Panc1 (cell line): ENCODE measurements around the gene GRID1. TPM values are rescaled to one million over a fixed set of nuclear protein-coding genes. Genes with fewer than 3 reads are reported as not detected.

Experiments
- ATAC-seq: fragments of 200-7000 bp; cut with Tn5 transposase; 2 replicates; pipeline ENCODE4 v1.9.1; 2020; ENCODE audit warnings: mild to moderate bottlenecking, moderate library complexity
- BruUV-seq: library from RNA; stranded (reverse); fragments of 400-500 nt; replicated peaks from 2 replicates; lab custom pipeline; 2021; lab: Mats Ljungman, UMichigan
- CTCF ChIA-PET: fragments of 300-600 bp; sonication (Branson Sonifier 250); formaldehyde crosslinking; loops from one replicate; lab custom pipeline; 2022; ENCODE audit warnings: antibody characterized with exemption; lab: Charles Lee
- POLR2A ChIA-PET: fragments of 300-600 bp; sonication (Branson Sonifier 250); formaldehyde crosslinking; loops from one replicate; lab custom pipeline; 2022; ENCODE audit warnings: antibody characterized with exemption; lab: Charles Lee
- DNase-seq: peaks from one replicate; pipeline ENCODE4 v3.0.0-alpha.2; 2010; ENCODE audit warnings: low read depth, low spot score
- H3K27ac ChIP-seq: 2 replicates; pipeline ENCODE4 v1.5.1; 2011; ENCODE audit warnings: mild to moderate bottlenecking, low read length, inconsistent platforms
- H3K27me3 ChIP-seq: fragments of 200-500 bp; sonication (Bioruptor generic); 2 replicates; pipeline ENCODE4 v1.6.0; 2014; ENCODE audit warnings: low read length, inconsistent platforms; ENCODE audit not compliant: control insufficient read depth, insufficient read depth
- H3K36me3 ChIP-seq: fragments of 200-500 bp; sonication (Bioruptor generic); 2 replicates; pipeline ENCODE4 v1.5.1; 2014; ENCODE audit warnings: inconsistent platforms, mild to moderate bottlenecking, low read length, moderate library complexity; ENCODE audit not compliant: control insufficient read depth, insufficient read depth
- H3K4me1 ChIP-seq: 2 replicates; pipeline ENCODE4 v1.5.1; 2011; ENCODE audit warnings: inconsistent platforms, mild to moderate bottlenecking, low read length, moderate library complexity; ENCODE audit not compliant: control insufficient read depth, insufficient read depth
- H3K4me3 ChIP-seq, 2 experiments: 2 replicates each; pipeline ENCODE4 v1.5.1; 2011 to 2012; ENCODE audit warnings: low read depth in 2 of 2, low read length in 2 of 2, mild to moderate bottlenecking in 2 of 2, inconsistent platforms in 1 of 2, moderate library complexity in 1 of 2
- H3K9me3 ChIP-seq: fragments of 200-500 bp; sonication (Bioruptor generic); 2 replicates; pipeline ENCODE4 v1.5.1; 2014; ENCODE audit warnings: low read depth, mild to moderate bottlenecking, inconsistent platforms, low read length, moderate library complexity; ENCODE audit not compliant: control insufficient read depth, insufficient read depth
- POLR2AphosphoS5 ChIP-seq: IDR thresholded peaks from 2 replicates; pipeline ENCODE4 v1.6.1; 2012; ENCODE audit warnings: mild to moderate bottlenecking, low read depth, low read length, moderate library complexity
- SIN3A ChIP-seq: IDR thresholded peaks from 2 replicates; pipeline ENCODE4 v1.6.1; 2012; ENCODE audit warnings: low read depth, mild to moderate bottlenecking, low read length, moderate library complexity, borderline replicate concordance; ENCODE audit not compliant: insufficient read depth
- TCF7L2 ChIP-seq: IDR thresholded peaks from 2 replicates; pipeline ENCODE4 v1.6.1; 2011; ENCODE audit warnings: mild to moderate bottlenecking, low read depth, low read length, inconsistent platforms
- in situ Hi-C: cut with HindIII; loops from 2 replicates; pipeline ENCODE4 v1.10.0; 2016; ENCODE audit warnings: low sequenced_read_pairs, low pct_unique_long_range_greater_than_20kb
- intact Hi-C: fragments of 100-400 bp; cut with micrococcal nuclease; formaldehyde crosslinking; loops from one replicate; pipeline ENCODE4 v1.10.0; 2022; ENCODE audit not compliant: unreplicated experiment
- total RNA-seq: library from RNA; stranded (reverse); gene quantifications from one replicate; pipeline ENCODE4 v1.2.1, GENCODE V29; 2021; ENCODE audit not compliant: unreplicated experiment
- TF ChIP-seq, protein P1 (sequence below), 2 experiments: IDR thresholded peaks; 2 replicates each; pipeline ENCODE4 v1.6.1; 2011 to 2012; ENCODE audit warnings: low read depth in 2 of 2, control low read depth in 1 of 2, low read length in 1 of 2, mild to moderate bottlenecking in 1 of 2, moderate library complexity in 1 of 2; ENCODE audit not compliant: insufficient read depth in 1 of 2
- TF ChIP-seq, protein P2 (sequence below): fragments of 450-650 bp; IDR thresholded peaks from 2 replicates; pipeline ENCODE4 v1.5.1; 2017; ENCODE audit warnings: mild to moderate bottlenecking

The GRID1 gene
- total RNA-seq, 1 experiment from 2014 or later = 2.3 TPM

- ATAC-seq = no peak
- no peaks in the 10 kb centered on the region for H3K4me1 ChIP-seq
- ChIA-PET CTCF (no interaction called here), POLR2A (no interaction called here)
- TF ChIP-seq, protein P1, sequence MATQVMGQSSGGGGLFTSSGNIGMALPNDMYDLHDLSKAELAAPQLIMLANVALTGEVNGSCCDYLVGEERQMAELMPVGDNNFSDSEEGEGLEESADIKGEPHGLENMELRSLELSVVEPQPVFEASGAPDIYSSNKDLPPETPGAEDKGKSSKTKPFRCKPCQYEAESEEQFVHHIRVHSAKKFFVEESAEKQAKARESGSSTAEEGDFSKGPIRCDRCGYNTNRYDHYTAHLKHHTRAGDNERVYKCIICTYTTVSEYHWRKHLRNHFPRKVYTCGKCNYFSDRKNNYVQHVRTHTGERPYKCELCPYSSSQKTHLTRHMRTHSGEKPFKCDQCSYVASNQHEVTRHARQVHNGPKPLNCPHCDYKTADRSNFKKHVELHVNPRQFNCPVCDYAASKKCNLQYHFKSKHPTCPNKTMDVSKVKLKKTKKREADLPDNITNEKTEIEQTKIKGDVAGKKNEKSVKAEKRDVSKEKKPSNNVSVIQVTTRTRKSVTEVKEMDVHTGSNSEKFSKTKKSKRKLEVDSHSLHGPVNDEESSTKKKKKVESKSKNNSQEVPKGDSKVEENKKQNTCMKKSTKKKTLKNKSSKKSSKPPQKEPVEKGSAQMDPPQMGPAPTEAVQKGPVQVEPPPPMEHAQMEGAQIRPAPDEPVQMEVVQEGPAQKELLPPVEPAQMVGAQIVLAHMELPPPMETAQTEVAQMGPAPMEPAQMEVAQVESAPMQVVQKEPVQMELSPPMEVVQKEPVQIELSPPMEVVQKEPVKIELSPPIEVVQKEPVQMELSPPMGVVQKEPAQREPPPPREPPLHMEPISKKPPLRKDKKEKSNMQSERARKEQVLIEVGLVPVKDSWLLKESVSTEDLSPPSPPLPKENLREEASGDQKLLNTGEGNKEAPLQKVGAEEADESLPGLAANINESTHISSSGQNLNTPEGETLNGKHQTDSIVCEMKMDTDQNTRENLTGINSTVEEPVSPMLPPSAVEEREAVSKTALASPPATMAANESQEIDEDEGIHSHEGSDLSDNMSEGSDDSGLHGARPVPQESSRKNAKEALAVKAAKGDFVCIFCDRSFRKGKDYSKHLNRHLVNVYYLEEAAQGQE (IDR thresholded peaks at IDR 0.05; ENCODE audit: insufficient read depth in 1 of 2, low read depth in 2 of 2, low read length in 1 of 2) = no peak
- TF ChIP-seq, protein P2, sequence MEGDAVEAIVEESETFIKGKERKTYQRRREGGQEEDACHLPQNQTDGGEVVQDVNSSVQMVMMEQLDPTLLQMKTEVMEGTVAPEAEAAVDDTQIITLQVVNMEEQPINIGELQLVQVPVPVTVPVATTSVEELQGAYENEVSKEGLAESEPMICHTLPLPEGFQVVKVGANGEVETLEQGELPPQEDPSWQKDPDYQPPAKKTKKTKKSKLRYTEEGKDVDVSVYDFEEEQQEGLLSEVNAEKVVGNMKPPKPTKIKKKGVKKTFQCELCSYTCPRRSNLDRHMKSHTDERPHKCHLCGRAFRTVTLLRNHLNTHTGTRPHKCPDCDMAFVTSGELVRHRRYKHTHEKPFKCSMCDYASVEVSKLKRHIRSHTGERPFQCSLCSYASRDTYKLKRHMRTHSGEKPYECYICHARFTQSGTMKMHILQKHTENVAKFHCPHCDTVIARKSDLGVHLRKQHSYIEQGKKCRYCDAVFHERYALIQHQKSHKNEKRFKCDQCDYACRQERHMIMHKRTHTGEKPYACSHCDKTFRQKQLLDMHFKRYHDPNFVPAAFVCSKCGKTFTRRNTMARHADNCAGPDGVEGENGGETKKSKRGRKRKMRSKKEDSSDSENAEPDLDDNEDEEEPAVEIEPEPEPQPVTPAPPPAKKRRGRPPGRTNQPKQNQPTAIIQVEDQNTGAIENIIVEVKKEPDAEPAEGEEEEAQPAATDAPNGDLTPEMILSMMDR = no peak
- no peak for TF ChIP-seq TCF7L2
- no TSS peak for BruUV-seq
- no peaks in the 10 kb centered on the region for H3K9me3 ChIP-seq
- no peak overlapping the region for H3K27ac ChIP-seq
- in situ Hi-C loops = no loop called here
- H3K36me3 ChIP-seq = no peaks in the 10 kb centered on the region
- intact Hi-C loops = no loop called here
- no peak for DNase-seq
- H3K27me3 ChIP-seq = no peaks in the 10 kb centered on the region
- H3K4me3 ChIP-seq = no peak overlapping the region
Measured at GRCh38 chr10:85719408-85719807, 647.2 kb downstream of the GRID1 start.

- BruUV-seq = no TSS peak
- H3K27me3 ChIP-seq = no peaks in the 10 kb centered on the region
- CTCF ChIA-PET = no interaction called here
- TF ChIP-seq SIN3A = no peak
- TF ChIP-seq, protein P1 (IDR thresholded peaks at IDR 0.05; ENCODE audit: insufficient read depth in 1 of 2, low read depth in 2 of 2, low read length in 1 of 2) = no peak
- no peak for TF ChIP-seq TCF7L2
- no peak for TF ChIP-seq POLR2AphosphoS5
- TF ChIP-seq, protein P2 = no peak
- intact Hi-C loops = no loop called here
- H3K36me3 ChIP-seq = no peaks in the 10 kb centered on the region
- POLR2A ChIA-PET = no interaction called here
- H3K4me1 ChIP-seq = no peaks in the 10 kb centered on the region
- peaks cover 6% of the 10 kb centered on the region; the same call in 1 of the 2 replicates for H3K9me3 ChIP-seq
- H3K4me3 ChIP-seq = no peak overlapping the region
- in situ Hi-C loops = no loop called here
- no peak for ATAC-seq
- H3K27ac ChIP-seq = no peak overlapping the region
- DNase-seq = no peak
Measured at GRCh38 chr10:85713885-85714284, 652.7 kb downstream of the GRID1 start.
